Right atrium auricular region (tissue), 2 donors: ENCODE results near the gene ENGASE. TPM values are rescaled to one million over a fixed set of nuclear protein-coding genes. Genes with fewer than 3 reads are reported as not detected.

ENCODE experiments used
- DNase-seq: peaks from one replicate; pipeline ENCODE4 v3.0.0-alpha.2; 2019; ENCODE audit warnings: low spot score
- H3K27ac ChIP-seq, 2 donors: fragments of 200-600 bp; sonication (generic); 1 replicate in 1 of 2; 2 replicates in 1 of 2; pipeline ENCODE4 v1.5.1; 2016 to 2019
- H3K27me3 ChIP-seq, 2 donors: fragments of 200-600 bp; sonication (generic); one replicate each; pipeline versions ENCODE4 v1.5.1 to v1.6.0; 2017 to 2019
- H3K36me3 ChIP-seq: fragments of 200-600 bp; sonication (generic); one replicate; pipeline ENCODE4 v1.5.1; 2016
- H3K4me1 ChIP-seq, 2 donors: fragments of 200-600 bp; sonication (generic); one replicate each; pipeline versions ENCODE4 v1.5.1 to v1.6.0; 2017 to 2019
- H3K4me3 ChIP-seq, 2 donors: fragments of 200-600 bp; sonication (generic); 1 replicate in 1 of 2; 2 replicates in 1 of 2; pipeline ENCODE4 v1.5.1; 2017 to 2019; ENCODE audit warnings: mild to moderate bottlenecking in 1 of 2, moderate library complexity in 1 of 2
- H3K9me3 ChIP-seq, 2 donors: fragments of 200-600 bp; sonication (generic); one replicate each; pipeline ENCODE4 v1.5.1; 2019
- total RNA-seq, 2 donors: library from RNA; depleted of rRNA; stranded (reverse); fragments of >200 nt; gene quantifications; one replicate each; pipeline ENCODE4 v1.1.0, GENCODE V29; 2016
- TF ChIP-seq, protein P1 (sequence below), 2 donors: fragments of 200-600 bp; sonication (generic); IDR thresholded peaks; one replicate each; pipeline ENCODE4 v1.5.1; 2019; ENCODE audit warnings: antibody characterized with exemption in 2 of 2

Gene ENGASE
- total RNA-seq, 2 donors from 2014 or later, result 7.7 to 13.5 TPM

DNA sequence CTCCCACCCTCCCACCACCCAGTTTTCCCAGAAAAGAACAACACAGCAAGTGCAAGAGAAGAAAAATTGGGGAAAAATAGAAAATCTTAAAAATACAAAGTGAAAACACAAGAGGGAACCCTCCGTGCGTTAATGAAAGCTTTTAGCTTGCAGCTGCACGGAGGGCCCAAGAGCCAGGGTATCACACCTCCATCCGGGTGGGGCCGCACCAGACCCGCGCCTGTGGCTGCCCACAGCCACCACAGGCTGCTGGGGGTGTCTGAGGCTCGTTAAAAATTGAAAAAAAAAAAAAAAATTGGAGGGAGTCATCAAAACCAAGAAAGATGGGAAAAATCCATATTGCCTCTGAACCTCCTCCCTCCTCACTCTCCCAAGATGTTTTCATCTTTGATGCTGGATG is 18.6 kb downstream of the ENGASE start:
- no peak overlapping the region for H3K4me3 ChIP-seq
- H3K9me3 ChIP-seq, result no peaks in the 10 kb centered on the region
- no peaks in the 10 kb centered on the region for H3K36me3 ChIP-seq
- H3K4me1 ChIP-seq, result peaks cover 0 to 7% of the 10 kb centered on the region in 2 donors
- H3K27ac ChIP-seq, result no peak overlapping the region
- peaks cover 8 to 23% of the 10 kb centered on the region in 2 donors for H3K27me3 ChIP-seq
- TF ChIP-seq, protein P1, sequence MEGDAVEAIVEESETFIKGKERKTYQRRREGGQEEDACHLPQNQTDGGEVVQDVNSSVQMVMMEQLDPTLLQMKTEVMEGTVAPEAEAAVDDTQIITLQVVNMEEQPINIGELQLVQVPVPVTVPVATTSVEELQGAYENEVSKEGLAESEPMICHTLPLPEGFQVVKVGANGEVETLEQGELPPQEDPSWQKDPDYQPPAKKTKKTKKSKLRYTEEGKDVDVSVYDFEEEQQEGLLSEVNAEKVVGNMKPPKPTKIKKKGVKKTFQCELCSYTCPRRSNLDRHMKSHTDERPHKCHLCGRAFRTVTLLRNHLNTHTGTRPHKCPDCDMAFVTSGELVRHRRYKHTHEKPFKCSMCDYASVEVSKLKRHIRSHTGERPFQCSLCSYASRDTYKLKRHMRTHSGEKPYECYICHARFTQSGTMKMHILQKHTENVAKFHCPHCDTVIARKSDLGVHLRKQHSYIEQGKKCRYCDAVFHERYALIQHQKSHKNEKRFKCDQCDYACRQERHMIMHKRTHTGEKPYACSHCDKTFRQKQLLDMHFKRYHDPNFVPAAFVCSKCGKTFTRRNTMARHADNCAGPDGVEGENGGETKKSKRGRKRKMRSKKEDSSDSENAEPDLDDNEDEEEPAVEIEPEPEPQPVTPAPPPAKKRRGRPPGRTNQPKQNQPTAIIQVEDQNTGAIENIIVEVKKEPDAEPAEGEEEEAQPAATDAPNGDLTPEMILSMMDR (IDR thresholded peaks at IDR 0.05), result no peak
- DNase-seq, result no peak

- H3K9me3 ChIP-seq, result no peaks in the 10 kb centered on the region
- DNase-seq, result no peak
- no peak overlapping the region for H3K27ac ChIP-seq
- TF ChIP-seq, protein P1 (IDR thresholded peaks at IDR 0.05), result no peak
- H3K4me1 ChIP-seq, result peaks cover 0 to 7% of the 10 kb centered on the region in 2 donors
- peaks cover 8 to 23% of the 10 kb centered on the region in 2 donors for H3K27me3 ChIP-seq
- H3K36me3 ChIP-seq, result no peaks in the 10 kb centered on the region
- H3K4me3 ChIP-seq, result no peak overlapping the region
These were observed 19.6 kb downstream of the ENGASE start for GRCh38 chr17:79094261-79094660.

DNA sequence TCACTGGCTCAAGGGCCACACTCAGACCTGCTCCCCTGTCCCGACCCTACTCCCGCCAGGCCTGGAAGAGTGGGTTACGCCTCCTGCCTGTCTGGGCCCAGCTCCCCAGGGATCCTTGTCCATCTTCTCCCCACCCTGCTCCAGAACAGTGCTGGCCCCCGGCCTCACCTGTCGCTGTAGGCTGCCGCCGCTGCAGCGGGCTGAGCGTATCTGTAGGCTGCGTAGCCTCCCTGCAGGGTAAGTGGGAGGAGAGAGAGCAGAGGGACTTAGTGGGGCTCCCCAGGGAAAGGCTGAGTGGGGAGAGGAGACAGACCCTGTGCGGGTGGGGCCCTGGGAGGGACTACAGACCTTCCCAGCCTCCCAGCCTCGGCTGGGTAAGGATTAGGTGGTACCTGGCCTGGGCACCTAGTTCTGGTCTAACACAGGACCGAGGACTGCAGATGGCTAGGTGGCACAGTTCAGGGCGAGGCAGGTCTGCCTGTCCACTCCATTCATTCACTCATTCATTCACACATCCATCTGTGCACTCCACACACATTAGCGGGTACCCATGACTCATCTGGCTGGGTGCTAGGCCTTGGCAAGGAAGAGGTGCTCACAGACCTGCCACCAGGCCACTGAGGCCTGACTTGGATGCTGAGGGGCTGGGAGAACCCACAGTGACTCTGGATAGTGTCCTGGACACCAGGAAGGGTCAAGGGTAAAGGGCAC is 20.9 kb downstream of the ENGASE start:
- no peaks in the 10 kb centered on the region for H3K36me3 ChIP-seq
- TF ChIP-seq, protein P1 (IDR thresholded peaks at IDR 0.05), result no peak
- no peaks in the 10 kb centered on the region for H3K4me1 ChIP-seq
- H3K9me3 ChIP-seq, result no peaks in the 10 kb centered on the region
- DNase-seq, result no peak
- H3K27me3 ChIP-seq, result peaks cover 8 to 23% of the 10 kb centered on the region in 2 donors
- no peak overlapping the region for H3K4me3 ChIP-seq
- H3K27ac ChIP-seq, result no peak overlapping the region

DNA sequence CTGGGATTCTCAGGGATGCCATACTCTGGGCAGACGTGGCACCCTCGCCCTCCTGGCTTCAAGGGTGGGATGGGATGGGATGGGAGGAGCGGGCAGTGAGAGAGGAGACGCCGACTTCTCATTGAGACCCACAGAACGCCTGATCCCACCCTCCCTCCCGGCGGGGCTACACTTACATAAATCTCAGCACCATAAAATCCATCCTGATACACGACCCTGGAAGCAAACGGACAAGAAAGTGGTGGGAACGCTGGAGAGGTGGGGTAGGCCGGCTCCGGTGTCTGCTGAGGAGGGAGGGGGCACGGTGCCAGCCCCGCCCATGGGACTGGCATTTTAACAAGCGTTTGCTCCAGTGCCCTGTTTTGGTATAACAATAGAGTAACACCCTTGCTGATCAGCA is 21.9 kb downstream of the ENGASE start:
- no peaks in the 10 kb centered on the region for H3K4me1 ChIP-seq
- no peaks in the 10 kb centered on the region for H3K36me3 ChIP-seq
- H3K4me3 ChIP-seq, result no peak overlapping the region
- H3K27ac ChIP-seq, result no peak overlapping the region
- peaks cover 8 to 23% of the 10 kb centered on the region in 2 donors for H3K27me3 ChIP-seq
- no peaks in the 10 kb centered on the region for H3K9me3 ChIP-seq
- DNase-seq, result no peak
- TF ChIP-seq, protein P1 (IDR thresholded peaks at IDR 0.05), result no peak

DNA sequence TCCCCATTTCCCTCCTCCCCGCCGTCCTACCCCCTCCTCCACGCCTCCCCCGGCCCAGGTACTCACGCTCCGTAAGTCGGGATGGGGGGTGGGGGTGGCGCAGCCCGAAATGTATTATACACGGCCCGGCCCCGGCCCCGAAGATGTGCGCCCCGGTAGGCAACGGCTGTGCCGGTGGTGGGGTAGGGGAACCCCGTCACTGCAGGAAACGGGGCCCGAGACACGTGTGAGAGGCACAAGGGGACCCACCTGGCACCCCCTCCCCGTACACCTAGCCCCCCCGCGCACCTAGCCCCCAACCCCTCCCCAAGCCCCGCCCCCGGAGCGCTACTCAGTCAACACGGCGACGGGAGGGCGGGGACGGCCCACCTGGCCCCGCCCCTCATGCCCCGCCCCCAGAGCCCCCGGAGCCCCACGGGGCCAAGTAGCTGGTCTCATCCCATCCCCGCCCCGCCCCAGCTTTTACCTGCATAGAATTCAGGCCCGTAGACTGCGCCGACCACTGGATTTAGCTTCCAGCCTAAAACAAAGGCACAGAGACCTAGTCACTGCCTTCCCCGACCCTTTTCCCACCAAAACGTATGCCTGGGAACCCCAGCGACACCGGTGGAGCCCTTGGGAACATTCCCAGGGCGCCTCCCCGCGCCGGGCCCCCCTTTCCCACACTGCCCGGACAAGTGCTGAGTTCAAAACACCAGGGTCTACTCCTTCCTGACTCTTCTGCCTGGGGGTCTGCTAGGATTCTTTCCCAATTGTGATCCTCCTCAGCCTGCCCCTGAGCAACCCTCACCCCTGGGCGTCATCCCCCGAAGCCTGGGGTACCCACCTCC is 22.8 kb downstream of the ENGASE start:
- Histone ChIP-seq H3K27ac (no peak overlapping the region), H3K4me1 (no peaks in the 10 kb centered on the region), H3K9me3 (no peaks in the 10 kb centered on the region), H3K4me3 (no peak overlapping the region), H3K36me3 (no peaks in the 10 kb centered on the region), H3K27me3 (peaks cover 8 to 23% of the 10 kb centered on the region in 2 donors)
- TF ChIP-seq, protein P1 (IDR thresholded peaks at IDR 0.05), result no peak
- DNase-seq, result no peak
